GM19397 (cell line): ENCODE results near the gene HDAC4.

ENCODE experiments used
- ATAC-seq: cut with Tn5 transposase; IDR thresholded peaks from one replicate; pipeline ENCODE4 v1.9.1; 2021; ENCODE audit warnings: mild to moderate bottlenecking, moderate library complexity; ENCODE audit not compliant: unreplicated experiment

Gene HDAC4

DNA sequence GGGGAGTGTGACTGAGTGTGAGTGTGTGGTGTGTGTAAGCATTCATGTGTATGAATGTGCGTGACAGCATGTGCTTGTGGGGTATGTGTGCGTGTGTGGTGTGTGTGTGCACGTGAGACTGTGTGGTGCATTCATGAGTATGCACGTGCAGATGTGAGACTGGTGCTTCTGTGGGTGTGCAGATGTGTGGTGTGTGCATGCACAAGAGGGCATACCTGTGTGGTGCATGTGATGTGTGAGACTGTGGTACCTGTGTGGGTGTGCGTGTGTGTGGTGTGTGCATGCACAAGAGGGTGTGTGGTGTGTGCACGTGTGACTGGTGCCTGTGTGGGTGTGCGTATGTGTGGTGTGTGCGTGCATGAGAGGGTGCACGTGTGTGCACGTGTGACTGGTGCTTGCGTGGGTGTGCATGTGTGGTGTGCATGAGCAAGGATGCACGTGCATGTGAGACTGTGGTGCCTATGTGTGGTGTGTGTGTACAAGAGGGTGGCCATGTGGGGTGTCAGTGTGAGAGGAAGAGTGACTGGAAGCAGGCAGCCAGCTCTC, 339.6 kb downstream of the HDAC4 start:
- no peak for ATAC-seq

DNA sequence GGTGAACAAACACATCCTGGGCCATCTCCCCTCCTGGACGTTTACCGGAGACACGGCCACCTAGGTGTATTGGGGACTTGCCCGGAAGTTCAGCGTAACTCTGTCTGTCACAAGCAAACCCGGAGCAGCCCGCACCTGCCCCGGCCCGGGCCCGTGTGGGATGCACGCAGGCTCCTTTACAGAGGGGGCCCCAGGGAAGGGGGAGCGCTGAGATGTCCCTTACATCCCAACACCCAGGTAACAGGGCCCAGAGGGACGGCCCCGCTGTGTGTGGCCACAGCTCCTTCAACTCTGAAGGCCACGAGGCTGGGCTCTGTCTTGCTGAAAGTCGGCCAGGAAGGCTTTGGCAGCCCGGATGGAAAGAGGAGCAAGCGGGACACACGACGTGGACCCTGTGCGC, 340.1 kb downstream of the HDAC4 start:
- no peak for ATAC-seq

DNA sequence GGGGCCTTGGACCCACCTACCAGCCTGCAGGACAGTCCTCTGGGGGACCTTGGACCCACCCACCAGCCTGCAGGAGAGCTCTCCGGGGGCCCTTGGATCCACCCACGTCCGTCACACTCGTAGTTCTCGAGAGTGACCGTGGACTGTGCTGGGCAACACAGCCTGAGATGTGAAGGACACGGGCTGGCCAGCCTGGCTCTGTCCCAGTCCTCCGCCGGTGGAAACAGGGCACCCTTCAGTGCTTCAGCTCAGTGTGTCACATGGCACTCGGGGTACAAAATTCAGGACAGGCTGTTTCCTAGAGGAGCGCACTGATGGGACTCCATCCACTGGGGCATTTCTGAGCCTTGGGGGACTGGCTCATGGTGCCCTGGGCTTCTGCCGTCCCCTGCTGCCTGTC, 341.0 kb downstream of the HDAC4 start:
- ATAC-seq: no peak

DNA sequence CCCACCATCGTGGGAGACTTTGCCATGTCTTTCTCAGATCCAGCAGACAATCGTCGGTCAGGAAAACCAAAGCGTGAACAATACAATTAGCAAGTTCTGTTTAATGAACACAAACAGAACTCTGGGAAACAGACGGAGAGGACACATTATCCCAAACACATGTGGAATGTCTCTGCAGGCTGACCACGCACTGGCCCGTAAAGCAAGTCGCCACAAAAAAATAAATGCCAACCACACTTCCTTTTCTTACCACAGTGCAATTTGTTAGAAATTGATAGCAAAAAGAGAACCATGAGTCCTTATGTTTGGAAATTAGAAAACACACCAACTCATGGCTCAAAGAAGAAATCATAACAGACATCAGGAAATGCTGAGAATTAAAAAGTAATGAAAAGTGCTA, 342.1 kb downstream of the HDAC4 start:
- no peak for ATAC-seq

DNA sequence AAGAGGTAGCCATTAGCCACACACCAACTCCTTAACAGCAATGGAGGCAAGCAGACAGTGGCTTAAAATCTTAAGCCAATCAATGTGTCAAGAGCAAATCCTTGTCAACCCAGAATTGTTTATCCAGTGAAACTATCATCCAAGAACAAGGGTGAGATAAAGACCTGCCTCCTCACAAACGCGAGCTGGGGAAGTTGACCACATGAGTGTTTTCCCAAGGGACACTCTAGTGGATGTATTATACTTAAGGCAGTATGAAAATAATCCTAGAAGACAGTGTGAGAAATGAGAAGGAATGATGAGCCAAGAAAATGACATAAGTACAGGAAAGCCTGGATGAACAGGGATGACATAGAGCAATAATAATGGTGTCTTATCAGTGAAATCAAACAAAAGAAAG, 343.3 kb downstream of the HDAC4 start:
- ATAC-seq: no peak

DNA sequence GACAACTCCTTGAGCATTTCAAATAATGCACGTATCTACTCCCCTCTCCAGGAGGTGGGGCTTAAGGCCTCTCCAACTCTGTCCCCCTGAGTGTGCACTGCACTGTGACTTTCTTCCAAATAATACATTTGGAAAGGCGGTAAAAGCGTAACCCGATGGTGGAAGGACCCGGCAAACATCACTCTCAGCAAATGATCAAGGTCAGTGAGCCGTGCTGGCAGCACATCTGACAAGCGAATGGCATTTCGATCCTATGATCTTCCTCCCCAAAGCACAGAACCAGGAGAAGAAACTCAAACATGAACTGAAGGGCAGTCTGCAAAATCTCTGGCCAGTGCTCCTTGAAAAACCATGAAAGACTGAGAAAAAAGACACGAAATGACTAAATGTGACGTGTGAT, 344.2 kb downstream of the HDAC4 start:
- ATAC-seq: no peak

DNA sequence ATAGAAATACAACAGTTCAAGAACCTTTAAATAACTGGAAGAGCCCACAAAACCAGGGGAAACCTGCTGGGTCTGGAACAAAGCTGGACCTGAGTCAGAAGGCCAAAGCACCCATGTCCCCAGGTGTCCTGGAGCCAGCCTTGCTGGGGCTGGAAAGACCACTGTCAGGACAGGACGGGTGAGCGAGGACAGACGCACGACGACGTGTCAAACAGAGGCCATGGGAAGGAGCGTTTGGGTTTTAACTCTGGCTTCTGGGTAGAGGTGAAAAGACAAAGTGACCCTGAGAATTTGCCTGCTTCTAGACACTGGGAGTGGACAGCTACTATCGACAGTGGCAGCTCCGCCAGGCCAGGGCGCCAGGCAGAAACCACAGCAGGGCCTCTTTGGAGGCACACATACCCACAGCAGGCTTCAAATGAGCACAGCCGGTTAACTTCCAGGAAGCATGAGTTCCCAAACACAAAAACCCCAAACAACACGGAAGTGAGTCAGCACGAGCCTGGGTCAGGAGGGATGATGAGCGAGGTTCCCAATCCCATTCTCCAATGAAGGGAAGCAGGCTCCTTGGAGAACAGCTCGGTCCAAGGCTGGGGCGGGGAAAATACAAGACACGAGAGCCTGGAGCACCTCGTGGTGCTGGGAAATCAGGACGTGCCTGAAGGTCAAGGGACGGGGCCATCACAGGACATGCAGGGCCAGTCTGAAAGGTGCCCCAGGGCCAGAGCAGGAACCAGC, 344.9 kb downstream of the HDAC4 start:
- no peak for ATAC-seq

DNA sequence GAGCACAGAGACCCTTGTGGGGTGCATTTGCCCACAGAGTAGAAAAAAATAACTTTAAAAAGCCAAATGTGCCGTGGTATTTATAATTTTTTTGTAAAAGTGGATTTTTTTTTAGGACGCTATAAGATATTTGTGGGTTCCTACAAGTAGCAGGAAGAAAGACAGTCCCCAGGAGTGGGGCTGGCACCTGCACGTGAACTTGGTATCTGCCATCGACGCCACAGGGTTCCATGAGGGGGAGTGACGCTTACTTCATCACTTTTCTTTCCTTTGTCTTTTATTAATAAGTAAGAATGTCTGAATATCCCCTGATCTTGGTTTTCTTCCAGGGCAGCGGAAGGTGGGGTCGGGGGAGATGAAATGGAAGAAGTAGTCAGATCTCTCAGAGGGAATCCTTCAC, 345.9 kb downstream of the HDAC4 start:
- no peak for ATAC-seq

DNA sequence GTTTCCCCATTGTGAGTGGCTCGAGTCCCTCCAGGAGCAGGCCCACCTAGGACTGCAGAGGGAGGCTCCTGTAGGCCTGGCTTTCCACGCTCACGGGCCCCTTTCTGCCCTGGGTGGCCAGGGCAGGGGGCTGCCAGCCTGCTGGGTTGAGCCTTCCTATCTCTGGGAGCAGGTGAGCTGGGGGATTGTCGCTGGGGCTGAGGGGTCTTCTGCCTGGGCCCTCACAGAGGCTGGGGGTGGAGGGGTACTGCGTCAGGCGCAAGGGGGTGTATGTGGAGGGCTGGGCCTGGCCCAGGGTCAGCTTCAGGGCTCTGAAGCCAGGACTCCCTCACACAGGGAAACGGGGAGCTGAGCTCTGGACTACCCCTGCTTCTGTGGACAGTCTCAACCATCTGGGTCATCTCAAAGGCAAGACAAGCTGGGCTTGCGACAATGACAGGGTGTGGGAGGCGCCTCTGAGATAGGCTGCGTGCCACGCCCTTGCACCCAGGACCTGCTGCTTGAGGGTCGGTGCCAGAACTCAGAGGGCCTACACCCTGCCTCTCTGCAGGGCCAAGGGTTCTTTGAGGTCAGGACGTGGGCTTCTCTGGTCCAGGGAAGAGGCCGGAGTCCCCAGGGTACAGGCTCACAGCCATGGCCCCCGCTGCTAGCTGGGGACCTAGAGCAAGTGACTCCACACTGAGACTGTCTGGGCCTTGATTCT, 346.9 kb downstream of the HDAC4 start:
- no peak for ATAC-seq

DNA sequence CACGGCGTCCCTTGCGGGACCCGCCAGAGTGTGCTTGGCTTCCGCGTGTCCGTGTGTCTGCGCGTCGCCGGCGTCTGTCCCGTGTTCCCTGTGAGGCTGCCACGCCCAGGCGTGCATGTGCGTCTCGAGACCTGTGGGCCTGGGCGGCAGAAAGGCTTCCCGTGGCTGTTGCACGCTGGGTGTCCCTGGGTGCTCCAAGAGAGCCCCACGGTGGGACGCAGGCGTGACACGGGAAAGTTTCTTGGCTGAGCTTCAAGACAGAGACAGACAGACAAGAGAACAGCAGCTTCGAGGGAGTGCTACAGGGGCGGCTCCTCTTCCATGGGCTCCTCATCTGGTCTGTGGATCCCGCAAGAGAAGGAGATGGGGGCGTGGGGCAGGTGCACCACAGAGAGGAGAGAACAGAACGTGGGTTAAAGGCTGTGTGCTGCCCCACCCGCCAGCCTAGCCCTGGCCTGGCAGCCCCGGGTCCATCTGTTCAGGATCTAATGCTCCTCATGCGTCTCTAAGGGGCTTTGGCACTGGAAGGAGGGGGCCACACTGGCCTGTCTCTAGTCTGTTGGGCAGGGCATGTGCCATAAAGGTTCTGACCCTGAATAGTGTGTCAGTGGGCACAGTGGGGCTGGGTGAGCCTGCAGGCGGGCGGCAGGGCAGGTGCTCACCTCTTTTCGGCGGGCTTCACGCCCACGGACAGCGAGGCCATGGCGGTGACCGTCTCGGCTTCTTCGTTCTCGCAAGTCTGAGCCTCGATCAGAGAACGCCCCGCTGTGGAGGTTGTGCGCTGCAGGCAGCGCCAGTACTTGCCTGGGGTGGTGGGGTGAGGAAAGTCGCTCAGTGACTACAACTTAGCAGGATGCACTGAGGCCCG, 347.8 kb downstream of the HDAC4 start:
- ATAC-seq: no peak

DNA sequence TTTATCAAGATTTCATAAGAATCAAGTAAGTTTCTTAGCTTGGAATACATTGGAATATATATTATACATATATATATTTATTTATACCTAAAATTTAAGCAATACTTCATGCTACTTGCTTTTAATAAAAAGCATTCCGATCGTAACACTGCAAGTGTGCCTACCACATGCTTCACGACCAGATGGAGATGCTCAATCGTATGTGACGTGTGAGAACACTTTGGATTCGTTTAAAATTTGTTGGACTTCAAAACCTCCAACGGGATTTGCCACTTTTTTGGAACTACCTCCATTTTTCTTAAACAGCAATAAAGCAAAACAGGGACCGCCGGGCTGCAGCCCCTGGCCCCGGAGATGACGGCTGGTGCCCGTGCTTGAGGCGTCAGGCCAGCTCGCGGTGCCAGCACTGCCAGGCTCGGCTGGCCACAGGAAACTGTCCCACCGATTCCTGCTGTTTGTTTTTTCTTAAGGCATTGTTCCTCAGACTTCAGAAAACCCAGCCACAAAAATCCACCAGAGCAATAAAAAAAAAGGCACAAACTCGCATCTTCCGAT, 348.9 kb downstream of the HDAC4 start:
- no peak for ATAC-seq

DNA sequence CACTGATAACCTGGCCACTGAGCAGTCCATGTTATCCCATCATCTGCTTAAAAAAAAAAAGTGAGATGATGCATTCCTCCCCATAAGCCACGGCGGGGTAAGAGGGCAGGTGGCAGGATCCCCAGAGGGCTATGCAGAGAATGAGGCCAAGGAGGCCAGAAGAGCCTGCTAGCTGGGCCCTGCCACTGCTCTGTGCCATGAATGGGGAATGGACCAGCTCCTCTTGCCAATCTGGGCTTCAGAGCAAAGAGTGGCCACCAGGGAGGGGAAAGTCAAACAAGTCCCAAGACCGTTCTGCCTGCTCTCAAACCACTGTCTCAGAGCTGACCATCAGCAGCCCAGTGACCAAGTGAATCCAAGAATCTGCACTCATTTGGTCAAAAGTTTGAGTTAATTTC, 350.6 kb downstream of the HDAC4 start:
- ATAC-seq: no peak

DNA sequence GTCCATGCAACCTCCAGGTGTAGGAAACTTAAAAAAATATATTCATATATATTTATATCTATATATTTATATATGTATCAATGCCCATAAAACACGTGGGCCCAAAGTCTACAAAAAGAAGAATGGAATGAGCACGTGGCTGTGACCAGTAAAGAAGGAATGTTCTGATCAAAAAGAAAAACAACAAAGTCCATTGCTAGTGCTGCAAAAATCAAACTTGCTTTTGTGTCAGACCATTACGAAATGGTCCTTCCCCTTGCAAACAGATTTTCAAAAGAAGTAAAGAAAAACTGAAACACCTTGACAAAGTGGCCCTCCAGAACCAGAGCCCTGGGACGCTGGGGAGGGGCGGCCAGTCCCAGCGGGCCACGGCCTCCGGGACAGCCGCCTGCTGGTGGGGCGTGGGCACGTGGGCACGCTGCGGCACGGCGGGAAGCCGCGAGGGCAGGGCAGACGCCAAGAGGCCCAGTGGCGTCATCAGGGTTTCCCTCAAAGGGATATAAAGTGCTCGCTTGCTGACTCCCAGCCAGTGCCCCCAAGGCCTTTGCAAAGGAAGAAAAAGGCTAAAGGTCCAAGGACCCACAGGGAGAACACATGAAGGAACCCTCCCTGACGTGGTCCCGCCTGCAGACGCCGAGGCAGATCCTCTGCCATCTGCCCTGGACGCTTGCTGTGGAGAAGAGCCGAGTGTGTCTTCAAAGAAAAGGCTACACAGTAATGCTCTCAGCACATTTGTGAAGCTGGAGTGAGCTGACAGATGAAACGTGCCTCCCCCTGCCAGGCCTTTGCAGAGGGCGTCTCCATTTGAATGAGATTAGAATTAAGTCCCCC, 351.2 kb downstream of the HDAC4 start:
- no peak for ATAC-seq

DNA sequence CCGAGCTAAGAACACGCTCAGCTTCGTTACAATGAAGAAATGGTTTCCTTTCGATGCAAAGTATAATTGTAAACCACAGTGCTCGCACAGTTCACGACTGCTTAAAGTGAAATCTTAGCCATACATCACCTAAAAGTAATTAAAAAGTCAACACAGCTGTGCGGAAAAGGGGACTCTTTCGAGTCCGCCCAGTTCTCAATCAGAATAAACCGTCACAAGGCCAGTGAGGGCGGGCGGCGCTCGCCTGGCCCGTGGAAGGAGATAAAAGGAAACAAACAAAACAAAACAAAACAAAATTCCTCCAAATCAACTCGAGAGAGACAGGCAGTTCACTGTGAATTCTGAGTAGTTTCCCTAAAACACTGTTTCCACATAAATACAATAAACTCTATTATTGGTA, 352.1 kb downstream of the HDAC4 start:
- no peak for ATAC-seq

DNA sequence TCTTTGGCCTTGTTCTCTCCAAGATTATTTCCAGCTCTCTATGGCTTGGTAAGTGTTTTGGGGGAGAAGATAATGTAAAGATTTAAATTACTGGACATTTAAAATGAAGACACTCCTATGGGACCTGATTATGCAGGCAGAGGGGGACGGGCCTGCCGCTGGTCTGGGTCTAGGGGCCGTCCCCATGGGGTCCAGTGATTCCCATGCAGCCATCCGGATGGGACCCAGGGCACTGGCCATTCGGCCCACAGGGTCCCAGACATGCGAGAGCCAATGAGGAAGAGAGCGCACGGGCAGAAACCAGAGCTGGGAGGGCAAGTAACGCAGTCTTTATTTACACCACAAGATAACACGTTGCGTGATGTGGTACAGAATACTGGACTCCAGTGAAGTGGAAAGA, 353.0 kb downstream of the HDAC4 start:
- ATAC-seq: no peak

DNA sequence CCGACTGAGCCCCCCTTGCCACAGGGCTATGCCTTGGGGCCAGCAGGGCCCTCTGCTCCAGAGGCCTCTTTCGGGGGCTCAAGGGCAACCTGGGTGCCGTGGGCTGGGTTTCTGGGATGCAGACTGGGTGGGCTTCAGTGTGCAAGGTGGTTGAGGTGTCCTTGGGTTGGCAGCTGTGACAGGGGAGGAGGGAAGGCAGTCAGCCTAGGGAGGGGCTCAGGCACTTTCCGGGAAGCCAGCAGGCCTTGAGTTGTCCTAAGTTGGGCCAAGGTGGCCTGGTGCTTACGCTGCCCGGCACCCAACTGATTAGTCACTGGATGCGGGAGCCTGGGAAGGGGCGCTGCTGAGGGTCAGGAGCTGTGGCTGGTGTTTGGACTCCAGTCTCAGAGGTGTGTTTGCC, 353.4 kb downstream of the HDAC4 start:
- no peak for ATAC-seq

DNA sequence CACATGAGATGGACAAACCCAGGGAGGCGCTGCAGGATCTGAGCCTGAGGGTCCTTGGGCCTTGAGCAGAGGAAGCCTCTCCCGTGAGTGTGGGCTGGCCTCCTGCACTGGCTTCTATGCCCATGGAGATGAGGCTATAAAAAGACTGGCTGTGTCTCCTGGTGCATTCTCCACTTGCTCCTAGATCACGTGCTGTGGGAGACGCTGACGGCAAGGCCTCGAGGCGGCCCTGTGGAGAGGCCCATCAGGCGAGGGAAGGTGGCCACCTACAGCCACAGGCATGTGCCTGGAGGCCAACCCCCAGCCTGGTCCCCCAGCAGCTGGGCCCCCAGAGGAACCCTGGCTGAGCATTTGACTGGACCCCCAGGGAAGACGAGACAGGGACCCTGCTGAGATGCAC, 354.0 kb downstream of the HDAC4 start:
- no peak for ATAC-seq

DNA sequence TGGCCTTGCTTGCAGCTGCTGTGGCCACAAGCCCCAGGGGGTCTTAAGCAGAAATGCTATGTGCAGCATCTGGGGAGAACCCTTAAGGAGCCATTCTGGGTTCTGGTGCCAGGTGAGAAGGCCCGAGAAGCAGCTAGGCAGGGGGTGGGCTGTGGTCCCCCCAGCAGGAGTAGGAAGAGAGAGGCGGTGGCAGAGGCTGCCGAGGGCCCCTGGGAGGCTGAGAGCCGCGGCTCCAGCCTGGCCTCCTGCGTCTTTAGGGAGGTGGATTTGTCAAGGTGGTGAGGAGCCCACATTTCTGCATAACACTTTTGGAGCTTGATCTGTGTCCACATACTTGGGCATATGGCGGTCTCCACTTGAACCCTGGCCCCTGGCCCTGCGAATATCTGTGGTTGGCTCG, 356.5 kb downstream of the HDAC4 start:
- ATAC-seq: no peak

DNA sequence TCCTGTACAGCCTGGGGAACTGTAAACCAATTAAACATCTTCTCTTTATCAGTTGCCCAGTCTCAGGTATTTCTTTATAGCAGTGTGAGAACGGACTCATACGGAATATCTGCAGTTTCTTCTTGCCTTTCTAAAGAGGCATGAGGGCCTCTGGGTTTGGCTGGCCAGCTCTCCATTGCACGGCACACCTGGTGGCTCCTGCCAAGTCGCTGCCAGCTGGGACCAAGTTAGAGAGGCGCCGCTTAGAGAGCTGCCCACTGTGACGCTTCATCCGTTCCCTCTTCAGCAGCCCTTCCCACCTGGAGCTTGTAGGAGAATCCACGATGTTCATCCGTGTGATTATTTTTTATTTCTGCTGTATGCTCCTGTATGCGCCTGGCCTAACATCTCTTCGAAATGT, 357.5 kb downstream of the HDAC4 start:
- no peak for ATAC-seq

DNA sequence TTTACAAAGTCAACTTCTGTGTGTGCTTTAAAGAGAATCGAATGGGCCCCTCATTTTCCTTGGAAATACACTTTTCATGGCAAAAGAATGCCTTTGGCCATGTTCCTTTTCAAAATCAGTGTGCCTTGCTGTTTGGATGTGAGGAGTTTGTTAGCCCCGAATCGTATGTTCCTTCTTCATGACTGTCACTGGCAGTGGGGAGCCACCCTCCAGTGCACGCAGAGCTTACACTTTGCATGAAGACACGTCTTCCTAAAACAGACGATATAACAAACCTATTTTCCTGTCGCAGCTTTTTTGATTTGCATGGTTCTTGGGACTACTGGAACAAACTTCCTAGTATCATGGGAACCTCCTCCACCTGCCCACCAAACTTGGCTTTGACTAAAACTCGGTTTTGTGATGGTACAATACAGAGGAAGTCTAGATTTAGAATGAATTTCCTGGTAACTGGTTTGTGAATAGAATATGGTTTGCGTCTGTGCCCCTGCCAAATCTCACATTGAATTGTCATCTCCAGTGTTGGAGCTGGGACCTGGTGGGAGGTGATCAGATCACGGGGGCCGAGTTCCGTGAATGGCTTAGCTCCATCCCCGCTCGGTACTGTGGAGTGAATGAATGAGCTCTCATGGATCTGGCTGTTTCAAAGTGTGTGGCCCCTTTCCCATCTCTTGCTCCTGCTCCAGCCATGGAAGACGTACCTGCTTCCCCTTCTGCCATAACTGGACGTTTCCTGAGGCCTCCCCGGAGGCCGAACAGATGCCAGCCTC, 358.1 kb downstream of the HDAC4 start:
- ATAC-seq: no peak
